Activated CD4-positive, alpha-beta T cell treated with anti-CD3 and anti-CD28 coated beads, Interleukin-2, amount 10 ng/mL, durations not matched to agents 24 days and 14 days (primary cell): ENCODE measurements around the gene UMOD. TPM values are rescaled to one million over a fixed set of nuclear protein-coding genes. Genes with fewer than 3 reads are reported as not detected.
"Not testable (repeated sequence)": the region's sequence is repeated elsewhere in the genome, so short reads cannot be mapped to it uniquely, and the experiment has no call there.

Experiments used
- DNase-seq: peaks from one replicate; pipeline ENCODE4 v3.0.0; 2022
- H3K27ac Mint-ChIP-seq: one replicate; pipeline ENCODE4 v1.8.0; 2022; ENCODE audit warnings: mild to moderate bottlenecking, mixed read lengths
- H3K27me3 Mint-ChIP-seq: one replicate; pipeline ENCODE4 v1.8.0; 2022; ENCODE audit warnings: mixed read lengths
- H3K36me3 Mint-ChIP-seq: one replicate; pipeline ENCODE4 v1.8.0; 2022; ENCODE audit warnings: low read depth, mild to moderate bottlenecking, mixed read lengths
- H3K4me1 Mint-ChIP-seq: one replicate; pipeline ENCODE4 v1.8.0; 2021; ENCODE audit warnings: mixed read lengths
- H3K4me3 Mint-ChIP-seq: one replicate; pipeline ENCODE4 v1.8.0; 2022; ENCODE audit warnings: mild to moderate bottlenecking, moderate library complexity, mixed read lengths
- H3K9me3 Mint-ChIP-seq: one replicate; pipeline ENCODE4 v1.8.0; 2021; ENCODE audit warnings: mixed read lengths
- intact Hi-C: fragments of 100-400 bp; cut with micrococcal nuclease; formaldehyde crosslinking; loops from one replicate; pipeline ENCODE4 v1.15.1; 2023
- total RNA-seq: library from RNA; stranded (reverse); gene quantifications from 2 replicates; pipeline ENCODE4 v1.2.3, GENCODE V29; 2022

Gene UMOD
- total RNA-seq, 1 donor from 2014 or later: not detected

- Mint-ChIP-seq H3K4me1 (no peaks in the 10 kb centered on the region), H3K4me3 (no peak overlapping the region)
Observed at GRCh38 chr16:20321671-20322070, 30.8 kb downstream of the UMOD start.

GRCh38 chr16:20321051-20321450, 31.5 kb downstream of the UMOD start:
- H3K4me1 Mint-ChIP-seq, H3K27me3 Mint-ChIP-seq: not testable (repeated sequence)

More at GRCh38 chr16:20321671-20322070, 30.8 kb downstream of the UMOD start:
- Mint-ChIP-seq H3K36me3 (no peaks in the 10 kb centered on the region), H3K27ac (no peak overlapping the region), H3K27me3 (no peaks in the 10 kb centered on the region), H3K9me3 (no peaks in the 10 kb centered on the region)
- no peak for DNase-seq
- intact Hi-C loops: no loop called here

GRCh38 chr16:20320592-20320991, 31.9 kb downstream of the UMOD start:
- no peaks in the 10 kb centered on the region for H3K36me3 Mint-ChIP-seq
- intact Hi-C loops: no loop called here

More at GRCh38 chr16:20321051-20321450, 31.5 kb downstream of the UMOD start:
- H3K36me3 Mint-ChIP-seq, H3K27ac Mint-ChIP-seq, H3K9me3 Mint-ChIP-seq, intact Hi-C loops, H3K4me3 Mint-ChIP-seq, DNase-seq: not testable (repeated sequence)

GRCh38 chr16:20320178-20320577, 32.3 kb downstream of the UMOD start:
- Mint-ChIP-seq H3K4me3 (no peak overlapping the region), H3K27me3 (no peaks in the 10 kb centered on the region), H3K9me3 (no peaks in the 10 kb centered on the region), H3K4me1 (no peaks in the 10 kb centered on the region), H3K27ac (no peak overlapping the region), H3K36me3 (no peaks in the 10 kb centered on the region)
- intact Hi-C loops: no loop called here
- no peak for DNase-seq

More at GRCh38 chr16:20320592-20320991, 31.9 kb downstream of the UMOD start:
- H3K27ac Mint-ChIP-seq: no peak overlapping the region
- H3K9me3 Mint-ChIP-seq: no peaks in the 10 kb centered on the region
- H3K4me1 Mint-ChIP-seq: no peaks in the 10 kb centered on the region
- no peak overlapping the region for H3K4me3 Mint-ChIP-seq
- H3K27me3 Mint-ChIP-seq: no peaks in the 10 kb centered on the region
- DNase-seq: no peak

- intact Hi-C loops: no loop called here
Observed at GRCh38 chr16:20319406-20319805, 33.1 kb downstream of the UMOD start.

GRCh38 chr16:20318437-20318836, 34.1 kb downstream of the UMOD start:
- Mint-ChIP-seq H3K36me3 (no peaks in the 10 kb centered on the region), H3K27me3 (no peaks in the 10 kb centered on the region), H3K27ac (no peak overlapping the region), H3K9me3 (no peaks in the 10 kb centered on the region), H3K4me3 (no peak overlapping the region), H3K4me1 (no peaks in the 10 kb centered on the region)
- DNase-seq: no peak
- intact Hi-C loops: no loop called here

More at GRCh38 chr16:20319406-20319805, 33.1 kb downstream of the UMOD start:
- H3K4me1 Mint-ChIP-seq: no peaks in the 10 kb centered on the region
- H3K36me3 Mint-ChIP-seq: no peaks in the 10 kb centered on the region
- no peak overlapping the region for H3K27ac Mint-ChIP-seq
- DNase-seq: no peak
- H3K4me3 Mint-ChIP-seq: no peak overlapping the region
- no peaks in the 10 kb centered on the region for H3K9me3 Mint-ChIP-seq
- no peaks in the 10 kb centered on the region for H3K27me3 Mint-ChIP-seq

GRCh38 chr16:20318006-20318405, 34.5 kb downstream of the UMOD start:
- DNase-seq: no peak
- no peaks in the 10 kb centered on the region for H3K4me1 Mint-ChIP-seq
- no peaks in the 10 kb centered on the region for H3K9me3 Mint-ChIP-seq
- H3K4me3 Mint-ChIP-seq: no peak overlapping the region
- no peak overlapping the region for H3K27ac Mint-ChIP-seq
- H3K36me3 Mint-ChIP-seq: no peaks in the 10 kb centered on the region
- intact Hi-C loops: no loop called here
- no peaks in the 10 kb centered on the region for H3K27me3 Mint-ChIP-seq

- Mint-ChIP-seq H3K27ac (no peak overlapping the region), H3K4me3 (no peak overlapping the region), H3K36me3 (no peaks in the 10 kb centered on the region), H3K4me1 (no peaks in the 10 kb centered on the region), H3K27me3 (no peaks in the 10 kb centered on the region), H3K9me3 (no peaks in the 10 kb centered on the region)
- intact Hi-C loops: no loop called here
- DNase-seq: no peak
Observed at GRCh38 chr16:20317117-20317516, 35.4 kb downstream of the UMOD start.

GRCh38 chr16:20316715-20317114, 35.8 kb downstream of the UMOD start:
- no peaks in the 10 kb centered on the region for H3K36me3 Mint-ChIP-seq
- DNase-seq: no peak
- H3K4me3 Mint-ChIP-seq: no peak overlapping the region
- H3K27me3 Mint-ChIP-seq: no peaks in the 10 kb centered on the region
- no peaks in the 10 kb centered on the region for H3K4me1 Mint-ChIP-seq
- intact Hi-C loops: no loop called here
- no peak overlapping the region for H3K27ac Mint-ChIP-seq
- no peaks in the 10 kb centered on the region for H3K9me3 Mint-ChIP-seq

- no peak for DNase-seq
- Mint-ChIP-seq H3K9me3 (no peaks in the 10 kb centered on the region), H3K4me1 (no peaks in the 10 kb centered on the region), H3K4me3 (no peak overlapping the region), H3K27me3 (no peaks in the 10 kb centered on the region), H3K27ac (no peak overlapping the region), H3K36me3 (no peaks in the 10 kb centered on the region)
- intact Hi-C loops: no loop called here
Observed at GRCh38 chr16:20315764-20316163, 36.8 kb downstream of the UMOD start.

GRCh38 chr16:20314575-20314974, 37.9 kb downstream of the UMOD start:
- Mint-ChIP-seq H3K4me1 (no peaks in the 10 kb centered on the region), H3K27ac (no peak overlapping the region), H3K9me3 (no peaks in the 10 kb centered on the region), H3K4me3 (no peak overlapping the region), H3K36me3 (no peaks in the 10 kb centered on the region), H3K27me3 (no peaks in the 10 kb centered on the region)
- intact Hi-C loops: no loop called here
- no peak for DNase-seq

GRCh38 chr16:20313741-20314140, 38.8 kb downstream of the UMOD start:
- no peak overlapping the region for H3K4me3 Mint-ChIP-seq
- no peaks in the 10 kb centered on the region for H3K4me1 Mint-ChIP-seq
- no peak overlapping the region for H3K27ac Mint-ChIP-seq

GRCh38 chr16:20312536-20313095, 39.9 kb downstream of the UMOD start:
- H3K27me3 Mint-ChIP-seq, DNase-seq, H3K9me3 Mint-ChIP-seq, H3K4me3 Mint-ChIP-seq, H3K4me1 Mint-ChIP-seq, intact Hi-C loops, H3K27ac Mint-ChIP-seq, H3K36me3 Mint-ChIP-seq: not testable (repeated sequence)

More at GRCh38 chr16:20313741-20314140, 38.8 kb downstream of the UMOD start:
- Mint-ChIP-seq H3K36me3 (no peaks in the 10 kb centered on the region), H3K9me3 (no peaks in the 10 kb centered on the region), H3K27me3 (no peaks in the 10 kb centered on the region)
- intact Hi-C loops: no loop called here
- no peak for DNase-seq

- intact Hi-C loops: no loop called here
- no peak overlapping the region for H3K27ac Mint-ChIP-seq
- no peaks in the 10 kb centered on the region for H3K36me3 Mint-ChIP-seq
- DNase-seq: no peak
- no peaks in the 10 kb centered on the region for H3K9me3 Mint-ChIP-seq
- no peaks in the 10 kb centered on the region for H3K4me1 Mint-ChIP-seq
- H3K27me3 Mint-ChIP-seq: no peaks in the 10 kb centered on the region
- H3K4me3 Mint-ChIP-seq: no peak overlapping the region
Observed at GRCh38 chr16:20311548-20311947, 41.0 kb downstream of the UMOD start.
